T-helper 2 cell treated with Interferon-gamma antibody and Interleukin-4, amounts not matched to agents 5 μg/mL and 100 μg/mL, for 36 hours (primary cell): ENCODE measurements around the gene ETV1.

Source experiments
- DNase-seq: peaks from one replicate; pipeline ENCODE4 v3.0.0; 2021; ENCODE audit warnings: low spot score
- H3K27ac Mint-ChIP-seq: one replicate; pipeline ENCODE4 v1.8.0; 2021; ENCODE audit warnings: mild to moderate bottlenecking, mixed read lengths
- H3K27me3 Mint-ChIP-seq: one replicate; pipeline ENCODE4 v1.8.0; 2021; ENCODE audit warnings: low read depth, mixed read lengths
- H3K36me3 Mint-ChIP-seq: one replicate; pipeline ENCODE4 v1.8.0; 2021; ENCODE audit warnings: low read depth, mixed read lengths
- H3K4me1 Mint-ChIP-seq: one replicate; pipeline ENCODE4 v1.8.0; 2021; ENCODE audit warnings: low read depth, mixed read lengths
- H3K4me3 Mint-ChIP-seq: one replicate; pipeline ENCODE4 v1.8.0; 2022; ENCODE audit warnings: mild to moderate bottlenecking, moderate library complexity, mixed read lengths
- H3K9me3 Mint-ChIP-seq: one replicate; pipeline ENCODE4 v1.8.0; 2021; ENCODE audit warnings: mixed read lengths

The ETV1 gene

DNA sequence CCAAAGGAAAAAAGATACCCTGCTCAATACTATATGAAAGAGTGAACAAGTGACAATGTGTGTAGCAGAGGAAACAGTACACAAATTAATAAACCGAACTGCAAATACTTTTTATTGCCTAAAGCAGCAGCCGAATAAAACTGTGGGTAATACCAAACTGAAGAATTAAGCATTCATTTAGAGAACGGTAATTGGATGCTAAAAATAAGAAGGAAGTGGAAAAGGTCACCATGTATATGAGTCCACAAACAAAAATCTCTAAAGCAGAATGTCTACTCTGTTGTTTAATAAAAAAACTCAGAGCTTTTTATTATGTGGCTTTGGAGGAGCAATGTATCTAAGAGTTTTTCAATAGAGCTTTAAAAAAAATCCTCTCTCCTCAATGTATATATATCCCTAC, 87.9 kb downstream of the ETV1 start:
- Mint-ChIP-seq H3K9me3 (no peaks in the 10 kb centered on the region), H3K27ac (no peak overlapping the region), H3K4me3 (no peak overlapping the region), H3K4me1 (no peaks in the 10 kb centered on the region), H3K36me3 (no peaks in the 10 kb centered on the region), H3K27me3 (peaks cover 2% of the 10 kb centered on the region)
- no peak for DNase-seq

DNA sequence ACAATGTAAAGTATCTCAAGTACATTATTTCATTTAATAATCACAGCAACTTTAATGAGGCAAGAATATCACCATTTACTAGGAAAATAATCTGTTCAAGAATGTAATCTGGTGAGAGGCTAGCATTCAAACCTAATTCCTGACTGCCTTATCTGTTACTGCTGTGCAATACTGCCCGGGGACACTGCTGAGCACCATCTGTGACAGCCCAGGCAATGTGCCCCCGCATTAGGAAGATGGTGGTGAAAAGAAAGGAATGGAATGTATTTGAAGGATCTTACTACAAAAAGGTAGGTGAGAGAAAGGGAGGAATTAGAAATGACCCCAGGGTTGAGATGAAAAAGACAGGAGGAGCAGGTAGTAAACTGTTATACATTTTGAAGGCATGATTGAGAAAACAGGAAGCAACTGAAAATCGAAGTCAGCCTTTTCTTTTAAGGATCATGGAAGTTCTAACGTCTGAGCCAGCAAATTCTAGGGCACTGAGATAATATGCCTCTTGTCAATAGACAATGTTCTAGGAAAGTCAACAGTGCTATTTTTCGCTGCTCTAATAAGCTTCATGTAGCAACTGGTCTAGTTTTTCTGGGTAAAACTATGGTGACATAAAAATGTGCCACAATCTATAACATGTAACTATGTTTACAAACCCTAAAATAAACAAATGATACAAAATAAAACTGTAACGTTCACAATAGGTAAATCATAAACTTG, 90.4 kb downstream of the ETV1 start:
- Mint-ChIP-seq H3K4me3 (no peak overlapping the region), H3K4me1 (no peaks in the 10 kb centered on the region), H3K9me3 (no peaks in the 10 kb centered on the region), H3K27me3 (peaks cover 2% of the 10 kb centered on the region), H3K36me3 (no peaks in the 10 kb centered on the region), H3K27ac (no peak overlapping the region)
- DNase-seq: no peak

DNA sequence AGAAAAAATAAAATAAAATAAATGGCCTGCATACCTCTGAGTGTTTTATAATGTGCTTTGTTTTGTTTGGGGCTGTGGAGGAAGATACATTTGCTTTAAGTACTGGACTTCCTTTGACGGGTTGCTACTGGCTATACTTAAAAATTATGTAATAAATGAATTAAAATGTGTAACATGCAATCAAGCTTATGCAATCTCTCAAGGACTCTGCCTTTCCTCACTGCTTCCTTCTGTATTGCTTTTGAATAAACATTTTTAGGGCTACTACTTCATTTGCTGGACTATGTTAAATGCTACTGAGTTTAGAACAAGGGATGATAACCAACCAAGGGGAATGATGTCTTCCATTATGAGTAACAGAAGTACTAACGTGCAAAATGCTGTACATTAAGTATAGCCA, 91.6 kb downstream of the ETV1 start:
- H3K9me3 Mint-ChIP-seq: no peaks in the 10 kb centered on the region
- no peaks in the 10 kb centered on the region for H3K36me3 Mint-ChIP-seq
- no peak overlapping the region for H3K27ac Mint-ChIP-seq
- DNase-seq: no peak
- H3K27me3 Mint-ChIP-seq: peaks cover 2% of the 10 kb centered on the region
- H3K4me3 Mint-ChIP-seq: no peak overlapping the region
- no peaks in the 10 kb centered on the region for H3K4me1 Mint-ChIP-seq

DNA sequence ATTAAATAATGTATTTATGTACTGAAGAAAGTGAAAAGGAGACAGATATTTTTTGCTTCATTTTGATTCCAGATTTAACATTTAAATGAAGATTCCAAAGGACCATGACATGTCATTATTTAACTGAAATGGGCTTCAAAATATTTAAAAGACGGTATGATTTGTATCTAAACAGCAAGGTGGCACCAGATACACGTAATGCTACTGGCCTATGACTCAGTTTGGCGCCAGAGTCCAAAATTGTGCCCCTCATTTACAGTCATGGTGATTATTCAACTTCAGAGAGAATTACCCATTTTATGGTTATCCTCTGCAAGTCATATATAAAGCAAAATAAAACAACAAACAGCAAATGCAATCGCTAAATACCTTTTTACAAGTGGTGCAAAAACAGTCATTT, 94.5 kb downstream of the ETV1 start:
- no peak for DNase-seq
- no peaks in the 10 kb centered on the region for H3K4me1 Mint-ChIP-seq
- H3K4me3 Mint-ChIP-seq: no peak overlapping the region
- no peaks in the 10 kb centered on the region for H3K9me3 Mint-ChIP-seq
- no peak overlapping the region for H3K27ac Mint-ChIP-seq
- peaks cover 2% of the 10 kb centered on the region for H3K27me3 Mint-ChIP-seq
- no peaks in the 10 kb centered on the region for H3K36me3 Mint-ChIP-seq

DNA sequence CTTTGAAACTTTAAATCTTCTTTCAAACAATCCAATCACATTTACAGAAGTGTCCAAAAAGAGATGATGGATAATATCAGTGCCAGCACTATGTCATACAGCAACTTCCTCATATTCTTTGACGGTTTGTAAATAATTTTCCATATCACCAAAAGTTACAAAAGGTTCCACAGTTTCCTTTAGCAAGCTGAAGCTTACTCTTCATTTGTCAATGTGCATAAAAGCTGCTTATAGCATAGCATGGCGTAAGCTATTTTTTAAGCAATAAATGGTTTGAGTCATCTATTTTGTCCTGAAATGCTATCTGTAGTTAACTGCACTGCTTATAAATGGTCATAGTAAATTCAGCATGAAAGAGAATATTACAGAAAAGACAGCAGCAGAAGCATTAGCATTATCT, 95.1 kb downstream of the ETV1 start:
- peaks cover 2% of the 10 kb centered on the region for H3K27me3 Mint-ChIP-seq
- H3K4me1 Mint-ChIP-seq: no peaks in the 10 kb centered on the region
- H3K36me3 Mint-ChIP-seq: no peaks in the 10 kb centered on the region
- DNase-seq: no peak
- no peaks in the 10 kb centered on the region for H3K9me3 Mint-ChIP-seq
- H3K27ac Mint-ChIP-seq: no peak overlapping the region
- no peak overlapping the region for H3K4me3 Mint-ChIP-seq

DNA sequence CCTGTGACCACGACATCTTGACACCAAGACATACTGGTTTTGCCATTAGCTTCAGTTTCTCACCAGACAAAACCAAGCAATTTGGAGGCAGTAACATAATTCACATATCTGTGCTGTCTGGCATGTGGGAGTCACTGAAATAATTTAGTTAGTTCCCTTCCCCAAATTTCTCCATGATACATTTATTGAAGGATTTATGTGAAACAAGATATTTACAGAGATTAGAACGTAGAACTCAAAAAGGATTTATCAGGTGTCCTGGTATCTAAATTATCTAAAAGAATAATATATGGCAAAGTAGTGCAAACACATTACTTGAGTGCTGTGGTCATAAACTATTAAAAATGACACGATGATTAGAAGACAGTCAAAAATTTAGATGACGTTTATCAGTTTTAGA, 98.7 kb downstream of the ETV1 start:
- no peaks in the 10 kb centered on the region for H3K4me1 Mint-ChIP-seq
- DNase-seq: no peak
- H3K4me3 Mint-ChIP-seq: no peak overlapping the region
- no peaks in the 10 kb centered on the region for H3K36me3 Mint-ChIP-seq
- H3K27ac Mint-ChIP-seq: no peak overlapping the region
- H3K9me3 Mint-ChIP-seq: no peaks in the 10 kb centered on the region
- H3K27me3 Mint-ChIP-seq: no peaks in the 10 kb centered on the region

DNA sequence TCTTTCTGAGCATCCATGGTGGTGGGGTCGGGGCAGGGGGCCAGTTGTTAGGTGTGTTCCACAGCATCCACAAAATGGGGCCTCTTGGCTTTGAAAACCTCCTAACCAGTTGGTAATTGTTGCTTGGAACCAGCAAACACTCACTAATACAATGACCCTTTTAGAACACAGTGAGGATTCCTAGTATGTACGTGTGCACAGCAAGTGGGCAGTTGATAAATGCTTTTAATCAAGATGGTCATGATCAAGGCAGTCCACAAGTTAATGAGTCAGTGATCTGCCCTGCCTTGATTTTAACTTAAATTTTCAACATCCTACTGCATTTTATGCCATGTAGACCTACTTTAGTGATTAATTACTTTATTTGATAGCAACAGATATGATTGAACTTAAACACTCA, 103.1 kb downstream of the ETV1 start:
- Mint-ChIP-seq H3K4me3 (no peak overlapping the region), H3K4me1 (no peaks in the 10 kb centered on the region), H3K9me3 (no peaks in the 10 kb centered on the region), H3K36me3 (no peaks in the 10 kb centered on the region), H3K27me3 (no peaks in the 10 kb centered on the region), H3K27ac (no peak overlapping the region)
- no peak for DNase-seq

DNA sequence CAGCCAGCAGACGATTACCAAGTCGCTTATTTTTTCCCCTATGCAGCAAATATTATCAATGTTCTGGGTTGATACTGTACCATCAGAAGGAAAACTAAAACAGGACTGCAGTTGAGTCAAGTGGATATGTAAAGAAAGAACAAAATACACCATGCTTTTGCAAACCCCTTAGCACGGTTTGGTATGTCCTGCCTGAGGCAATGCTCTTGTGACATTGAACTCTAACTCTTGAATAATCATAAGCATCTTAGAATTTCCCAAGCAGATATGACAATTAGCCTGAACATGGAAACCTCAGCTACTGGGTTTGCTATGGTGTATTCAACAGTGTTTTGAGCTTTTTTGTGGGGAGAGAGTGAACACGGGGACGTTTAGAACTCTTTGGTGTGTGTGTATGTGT, 107.4 kb downstream of the ETV1 start:
- no peak overlapping the region for H3K27ac Mint-ChIP-seq
- no peaks in the 10 kb centered on the region for H3K36me3 Mint-ChIP-seq
- no peaks in the 10 kb centered on the region for H3K9me3 Mint-ChIP-seq
- no peaks in the 10 kb centered on the region for H3K4me1 Mint-ChIP-seq
- H3K4me3 Mint-ChIP-seq: no peak overlapping the region
- no peak for DNase-seq
- no peaks in the 10 kb centered on the region for H3K27me3 Mint-ChIP-seq

DNA sequence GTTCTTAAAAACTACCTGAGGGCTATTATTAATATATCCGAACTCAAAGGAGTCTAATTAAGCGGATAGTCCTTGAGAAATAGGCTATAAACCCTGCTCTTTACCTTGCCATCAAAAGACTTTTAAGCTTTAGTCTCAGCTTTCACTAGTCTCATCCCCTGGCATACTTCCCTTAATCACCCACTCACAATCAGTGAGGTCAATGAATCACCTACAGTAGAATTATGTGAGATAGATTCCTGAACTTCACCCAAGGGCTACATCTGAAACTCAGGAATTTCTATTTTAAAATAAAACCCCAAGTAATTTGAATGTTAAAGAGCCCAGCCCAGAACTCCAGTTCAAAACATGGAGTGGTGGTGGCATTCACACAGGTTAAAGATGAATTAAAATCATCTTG, 108.7 kb downstream of the ETV1 start:
- Mint-ChIP-seq H3K4me1 (no peaks in the 10 kb centered on the region), H3K27me3 (no peaks in the 10 kb centered on the region), H3K27ac (no peak overlapping the region), H3K36me3 (no peaks in the 10 kb centered on the region), H3K4me3 (no peak overlapping the region), H3K9me3 (no peaks in the 10 kb centered on the region)
- no peak for DNase-seq

DNA sequence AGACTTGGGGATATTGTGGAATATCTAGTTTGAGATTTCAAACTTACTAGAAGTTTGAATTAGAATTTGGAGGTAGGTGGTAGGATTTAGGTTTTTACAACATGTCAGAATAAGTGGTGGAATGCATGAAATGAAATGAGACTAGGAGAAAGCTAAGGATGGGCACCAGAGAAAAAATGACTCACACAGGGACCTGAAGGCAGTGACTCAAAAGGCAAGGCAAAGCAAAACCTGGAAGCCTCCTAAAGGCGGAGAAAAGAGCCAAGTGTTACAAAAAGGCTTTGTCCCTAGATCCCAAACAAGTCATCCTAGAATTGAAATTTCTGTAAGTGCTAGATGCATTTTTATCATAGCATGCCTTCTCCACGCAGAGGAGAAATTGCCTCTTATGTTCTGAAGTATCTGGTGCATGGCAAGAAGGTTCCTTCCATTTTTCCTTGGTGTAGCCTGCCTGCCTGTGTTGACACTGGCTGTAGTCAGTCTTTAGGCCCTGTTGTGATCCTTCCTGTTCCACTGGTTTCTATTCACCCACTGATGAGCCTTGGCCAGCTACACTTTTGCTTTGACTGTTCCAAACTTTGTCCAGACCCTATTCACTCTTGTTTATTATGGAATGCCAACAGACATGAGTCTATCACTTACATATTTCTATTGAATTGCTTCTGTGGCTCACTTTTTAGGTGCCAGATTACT, 109.3 kb downstream of the ETV1 start:
- no peak for DNase-seq
- H3K9me3 Mint-ChIP-seq: peaks cover 3% of the 10 kb centered on the region
- no peak overlapping the region for H3K27ac Mint-ChIP-seq
- H3K4me1 Mint-ChIP-seq: no peaks in the 10 kb centered on the region
- no peaks in the 10 kb centered on the region for H3K36me3 Mint-ChIP-seq
- H3K4me3 Mint-ChIP-seq: no peak overlapping the region
- no peaks in the 10 kb centered on the region for H3K27me3 Mint-ChIP-seq

DNA sequence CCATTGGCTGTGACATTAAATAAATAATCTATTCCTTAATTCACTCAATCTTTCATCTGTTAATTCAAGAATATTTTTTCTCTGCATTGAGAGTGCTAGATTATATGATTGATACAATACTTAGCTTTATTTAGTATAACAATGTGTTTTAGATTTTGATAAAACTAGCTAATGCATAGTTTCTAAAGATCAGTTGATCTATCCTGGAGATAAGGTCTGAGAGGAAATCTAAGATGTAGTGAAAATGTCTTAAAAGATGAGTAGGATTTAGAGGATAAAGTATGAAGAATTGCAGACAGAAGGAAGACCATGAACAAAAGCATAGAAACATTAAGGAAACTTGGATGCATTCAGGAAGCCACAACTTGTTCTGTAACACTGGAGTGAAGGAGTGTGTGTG, 110.3 kb downstream of the ETV1 start:
- DNase-seq: no peak
- Mint-ChIP-seq H3K9me3 (peaks cover 7% of the 10 kb centered on the region), H3K36me3 (no peaks in the 10 kb centered on the region), H3K27ac (no peak overlapping the region), H3K27me3 (no peaks in the 10 kb centered on the region), H3K4me1 (no peaks in the 10 kb centered on the region), H3K4me3 (no peak overlapping the region)

DNA sequence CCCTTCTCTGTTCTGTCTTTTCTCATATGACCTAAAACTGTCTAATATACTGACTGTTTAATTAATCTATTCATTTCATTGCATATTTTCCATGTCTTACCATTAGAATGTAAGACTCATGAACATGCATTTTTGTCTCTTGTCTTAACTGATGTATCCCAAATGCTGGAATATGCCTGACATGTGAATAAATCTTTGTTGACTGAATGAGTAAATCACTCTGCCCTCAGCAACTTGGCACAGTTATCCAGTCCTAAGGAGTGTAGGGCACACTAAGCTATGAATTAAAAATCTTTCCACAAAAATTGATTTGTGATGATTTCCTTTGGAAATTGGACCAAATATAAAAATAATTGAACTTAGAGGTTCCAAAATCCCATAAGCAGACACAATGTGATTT, 111.3 kb downstream of the ETV1 start:
- Mint-ChIP-seq H3K36me3 (no peaks in the 10 kb centered on the region), H3K4me3 (no peak overlapping the region), H3K27ac (no peak overlapping the region), H3K27me3 (no peaks in the 10 kb centered on the region), H3K9me3 (peaks cover 7% of the 10 kb centered on the region), H3K4me1 (no peaks in the 10 kb centered on the region)
- DNase-seq: no peak

DNA sequence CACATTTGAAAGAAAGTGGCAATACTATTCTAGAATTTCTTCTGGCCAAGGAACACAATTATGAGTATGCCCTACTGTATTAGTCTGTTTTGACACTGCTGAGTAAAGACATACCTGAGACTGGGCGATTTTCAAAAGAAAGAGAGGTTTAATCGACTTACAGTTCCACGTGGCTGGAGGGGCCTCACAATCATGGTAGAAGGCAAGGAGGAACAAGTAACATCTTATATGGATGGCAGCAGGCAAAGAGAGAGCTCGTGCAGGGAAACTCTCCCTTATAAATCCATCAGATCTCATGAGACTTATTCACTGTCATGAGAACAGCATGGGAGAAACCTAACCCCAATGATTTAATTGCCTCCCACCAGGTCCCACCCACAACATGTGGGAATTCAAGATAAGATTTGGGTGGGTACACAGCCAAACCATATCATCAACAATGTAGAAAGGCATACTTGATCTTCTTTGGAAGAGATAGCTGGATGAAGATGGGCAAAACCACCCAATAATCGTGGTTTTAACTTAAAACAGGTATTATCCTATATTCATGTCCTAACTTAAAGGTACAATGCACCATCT, 113.9 kb downstream of the ETV1 start:
- no peaks in the 10 kb centered on the region for H3K36me3 Mint-ChIP-seq
- H3K4me3 Mint-ChIP-seq: no peak overlapping the region
- DNase-seq: no peak
- no peaks in the 10 kb centered on the region for H3K27me3 Mint-ChIP-seq
- peaks cover 7% of the 10 kb centered on the region for H3K9me3 Mint-ChIP-seq
- no peak overlapping the region for H3K27ac Mint-ChIP-seq
- no peaks in the 10 kb centered on the region for H3K4me1 Mint-ChIP-seq

DNA sequence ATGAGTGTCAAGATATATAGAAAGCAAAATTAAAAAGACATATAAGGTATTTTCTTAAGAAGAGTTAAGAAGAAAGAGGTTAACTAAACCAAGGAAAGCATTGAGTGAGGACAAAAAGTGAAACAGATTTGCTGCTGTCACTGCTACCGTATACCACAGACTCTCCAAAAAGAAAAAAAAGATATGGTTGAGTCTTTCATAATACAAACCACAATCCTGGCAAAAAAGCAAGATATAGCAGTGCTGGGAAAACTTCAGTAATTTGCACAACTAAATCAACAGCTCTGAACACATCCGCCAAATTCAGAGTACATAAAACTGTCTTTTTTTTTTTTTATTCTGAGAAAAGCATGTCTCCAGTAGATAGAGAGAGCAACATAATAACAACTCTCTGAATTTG, 114.7 kb downstream of the ETV1 start:
- Mint-ChIP-seq H3K36me3 (no peaks in the 10 kb centered on the region), H3K4me3 (no peak overlapping the region), H3K9me3 (peaks cover 7% of the 10 kb centered on the region), H3K27ac (no peak overlapping the region), H3K4me1 (no peaks in the 10 kb centered on the region), H3K27me3 (no peaks in the 10 kb centered on the region)
- DNase-seq: no peak
